GM19043 (cell line): Measurements from ENCODE around the gene GCK.

Experiments used
- ATAC-seq: cut with Tn5 transposase; IDR thresholded peaks from one replicate; pipeline ENCODE4 v1.9.1; 2021; ENCODE audit warnings: low read depth; ENCODE audit not compliant: unreplicated experiment

The GCK gene

DNA sequence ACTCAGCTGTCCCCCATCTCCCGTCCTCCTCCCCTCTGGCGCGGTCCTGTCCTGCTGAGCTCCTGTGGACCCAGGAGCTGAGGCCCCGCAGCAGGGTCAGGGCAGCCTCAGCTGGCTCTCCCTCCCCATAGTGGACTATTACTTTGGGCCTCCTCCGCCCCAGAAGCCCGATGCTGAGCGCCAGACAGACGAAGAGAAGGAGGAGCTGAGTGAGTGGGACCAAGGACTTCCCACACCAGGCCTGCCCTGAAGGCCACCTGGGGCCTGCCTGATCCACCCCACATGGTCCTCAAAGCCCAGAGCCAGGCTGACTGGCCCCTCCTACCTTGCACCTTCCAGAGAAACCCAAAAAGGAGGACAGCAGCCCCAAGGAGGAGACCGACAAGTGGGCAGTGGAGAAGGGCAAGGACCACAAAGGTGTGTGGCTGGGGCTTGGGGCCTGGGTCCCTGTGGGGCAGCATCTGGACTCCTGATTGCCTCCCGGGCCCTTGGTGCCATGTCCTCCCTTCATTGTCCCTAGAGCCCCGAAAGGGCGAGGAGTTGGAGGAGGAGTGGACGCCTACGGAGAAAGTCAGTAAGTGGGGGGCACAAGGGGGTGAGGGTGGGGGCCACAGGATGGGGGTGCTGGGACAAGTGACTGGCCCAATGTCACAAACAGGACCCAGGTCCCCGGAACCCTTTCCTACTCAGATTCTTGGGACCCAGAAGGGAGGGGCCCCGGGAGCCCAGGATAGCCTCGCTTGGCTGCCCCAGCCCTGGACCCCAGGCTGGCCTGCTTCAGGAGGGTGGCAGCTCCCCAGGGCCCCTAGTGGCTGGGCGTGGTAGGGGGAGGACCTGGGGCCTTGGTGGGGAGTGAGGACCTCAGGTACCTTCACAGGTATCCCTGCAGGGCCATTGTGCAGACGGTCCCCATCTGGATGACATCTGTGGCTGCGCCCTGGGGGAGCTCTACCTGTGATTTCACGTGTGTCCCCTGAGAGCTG lies 80.2 kb downstream of the GCK start:
- ATAC-seq = no peak

DNA sequence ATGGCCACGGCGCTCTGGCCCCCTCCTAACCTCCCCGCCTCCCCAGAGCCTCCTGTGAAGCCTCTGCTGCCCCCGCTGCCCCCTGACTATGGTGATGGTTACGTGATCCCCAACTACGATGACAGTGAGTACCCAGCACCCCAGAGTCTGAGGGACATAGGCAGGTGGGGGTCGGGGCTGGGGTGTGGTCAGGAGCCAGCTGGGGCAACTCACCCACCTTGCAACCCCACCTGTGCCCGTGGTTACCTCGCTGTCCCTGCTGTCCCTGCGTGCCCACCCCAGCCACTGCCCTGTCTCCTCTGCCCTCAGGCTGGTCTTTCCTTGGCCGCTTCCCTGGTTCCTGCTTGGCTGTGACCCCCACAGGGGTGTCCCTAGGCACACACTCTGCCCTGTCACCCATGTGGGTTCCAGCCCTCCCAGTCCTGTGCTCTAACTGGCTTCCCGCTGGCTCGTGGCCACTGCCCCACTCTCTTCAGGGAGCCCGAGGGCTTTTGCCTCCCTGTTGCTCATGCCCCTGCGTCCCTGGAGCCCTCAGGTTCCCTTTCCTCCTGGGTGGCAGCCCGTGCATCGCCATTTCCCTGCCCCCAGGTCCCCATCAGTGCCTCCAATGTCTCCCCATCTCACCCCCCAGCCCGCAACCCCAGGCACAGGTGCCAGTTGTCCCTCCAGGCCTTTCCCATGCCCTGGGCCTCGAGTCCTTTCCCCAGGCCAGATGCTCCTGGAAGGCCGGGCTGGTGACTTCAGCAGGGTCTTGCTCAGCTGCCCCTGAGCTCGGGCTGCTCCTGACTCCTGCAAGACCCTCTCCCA lies 81.1 kb downstream of the GCK start:
- ATAC-seq = no peak

DNA sequence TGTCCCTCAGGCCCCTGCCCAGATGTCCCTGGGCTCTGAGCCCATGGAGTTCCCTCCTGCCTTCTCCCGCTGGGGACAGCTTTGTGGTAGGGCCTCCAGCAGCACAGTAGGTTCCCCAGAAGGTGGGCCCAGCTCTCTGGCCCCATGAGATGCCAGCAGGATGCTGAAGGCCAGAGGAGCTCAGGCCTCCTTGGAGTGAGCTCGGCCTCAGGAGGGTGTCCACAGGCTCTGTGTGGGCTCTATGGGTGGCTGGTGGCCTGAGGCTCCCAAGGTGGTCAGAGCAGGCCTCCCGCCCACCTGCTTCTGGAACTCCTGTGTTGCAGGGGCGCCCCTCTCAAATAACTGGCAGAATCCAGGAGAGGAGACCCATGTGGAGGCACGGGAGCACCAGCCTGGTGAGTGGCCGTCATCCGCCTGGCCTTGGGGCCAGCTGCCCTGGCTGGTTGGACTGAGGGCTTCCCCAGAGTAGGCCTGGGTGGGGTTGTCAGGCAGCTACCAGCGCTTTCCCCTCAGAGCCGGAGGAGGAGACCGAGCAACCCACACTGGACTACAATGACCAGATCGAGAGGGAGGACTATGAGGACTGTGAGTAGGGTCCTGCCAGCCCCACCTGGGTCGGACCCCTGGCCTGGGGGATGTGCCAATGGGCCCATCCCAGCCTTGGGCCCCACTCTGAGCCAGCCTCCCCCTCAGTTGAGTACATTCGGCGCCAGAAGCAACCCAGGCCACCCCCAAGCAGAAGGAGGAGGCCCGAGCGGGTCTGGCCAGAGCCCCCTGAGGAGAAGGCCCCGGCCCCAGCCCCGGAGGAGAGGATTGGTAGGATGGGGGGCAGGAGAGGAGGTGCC lies 81.9 kb downstream of the GCK start:
- no peak for ATAC-seq

DNA sequence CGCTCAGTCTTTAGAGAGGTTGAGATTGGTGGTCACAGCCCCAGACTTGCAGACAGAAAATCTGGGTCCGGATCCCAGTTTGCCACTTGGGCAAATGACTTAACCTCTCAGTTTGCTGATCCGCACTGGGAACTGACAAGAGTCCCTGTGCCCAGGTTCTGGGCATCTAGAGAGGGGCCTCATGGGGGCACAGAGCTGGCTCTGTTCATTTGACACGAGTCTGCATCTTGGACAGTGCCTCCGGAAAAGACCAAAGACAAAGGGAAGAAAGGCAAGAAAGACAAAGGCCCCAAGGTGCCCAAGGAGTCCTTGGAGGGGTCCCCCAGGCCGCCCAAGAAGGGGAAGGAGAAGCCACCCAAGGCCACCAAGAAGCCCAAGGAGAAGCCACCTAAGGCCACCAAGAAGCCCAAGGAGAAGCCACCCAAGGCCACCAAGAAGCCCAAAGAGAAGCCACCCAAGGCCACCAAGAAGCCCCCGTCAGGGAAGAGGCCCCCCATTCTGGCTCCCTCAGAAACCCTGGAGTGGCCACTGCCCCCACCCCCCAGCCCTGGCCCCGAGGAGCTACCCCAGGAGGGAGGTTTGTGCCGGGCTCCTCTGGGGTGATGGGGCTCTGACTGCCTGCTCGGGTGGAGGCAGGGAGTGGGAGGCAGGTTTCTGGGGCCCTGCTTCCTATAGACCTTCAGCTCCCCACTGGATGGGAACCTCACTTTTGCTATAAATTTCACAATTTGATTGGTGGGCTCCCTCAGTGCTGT lies 82.8 kb downstream of the GCK start:
- ATAC-seq = no peak

DNA sequence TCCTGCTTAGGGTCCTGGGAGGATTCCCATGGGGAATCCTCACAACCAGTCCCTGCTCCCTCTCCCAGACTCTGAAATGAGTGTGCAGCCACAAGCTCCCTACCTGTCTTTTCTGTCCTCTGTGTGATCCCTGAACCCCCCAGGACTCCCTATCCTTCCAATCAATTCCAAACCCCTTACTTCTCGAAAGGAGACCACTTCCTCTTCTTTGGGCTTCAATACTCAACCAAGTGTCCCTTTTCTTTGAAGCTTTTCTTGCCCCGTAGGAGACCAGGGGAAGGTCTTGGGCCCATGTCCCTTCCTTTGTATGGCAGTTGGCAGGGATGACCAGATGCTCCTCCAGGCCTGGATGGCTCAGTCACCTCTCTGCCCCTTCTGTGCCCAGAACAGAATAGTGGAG lies 83.4 kb downstream of the GCK start:
- ATAC-seq = no peak

DNA sequence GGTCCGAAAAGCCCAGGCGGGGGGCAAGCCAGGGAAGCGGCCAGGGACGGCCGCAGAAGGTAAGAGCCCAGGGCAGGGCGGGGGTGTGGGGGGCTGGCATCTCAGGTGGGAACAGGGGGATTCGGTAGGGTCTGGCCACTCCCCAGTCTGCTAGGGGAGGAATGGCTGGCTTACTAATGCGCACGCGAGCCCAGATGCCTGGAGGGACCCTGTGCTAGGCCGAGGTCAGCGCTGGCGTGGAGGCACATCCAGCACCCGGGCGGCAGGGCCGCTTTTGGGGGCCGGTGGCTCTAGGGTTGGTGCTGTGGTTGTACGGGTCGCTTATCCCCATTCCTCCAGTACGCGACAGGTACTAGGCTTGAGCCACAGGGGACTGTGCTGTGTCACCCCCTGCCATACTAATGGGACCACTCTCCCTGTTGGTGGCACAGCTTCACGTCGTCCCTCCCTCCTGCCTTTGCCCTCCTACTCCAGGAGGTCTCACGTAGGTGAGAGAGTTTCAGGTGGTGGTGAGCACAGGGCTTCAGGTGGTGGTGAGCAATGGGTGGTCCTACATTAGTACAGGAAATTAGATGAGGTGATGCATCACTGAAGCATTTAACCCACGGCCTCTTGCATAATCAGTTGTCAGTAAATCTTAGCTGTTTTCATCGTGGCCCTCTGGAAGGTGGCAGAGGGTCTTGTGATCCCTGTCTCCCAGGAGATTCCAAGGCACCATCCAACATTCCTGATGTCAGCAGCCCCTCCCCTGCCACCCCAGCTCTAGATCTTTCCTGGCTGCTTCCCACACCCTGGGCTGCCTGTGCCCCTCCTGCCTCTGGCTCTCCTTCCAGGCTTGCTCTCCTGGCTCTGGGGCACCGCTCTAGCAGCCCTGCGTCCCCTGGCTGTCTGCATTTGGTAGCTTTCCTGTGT lies 84.1 kb downstream of the GCK start:
- no peak for ATAC-seq

DNA sequence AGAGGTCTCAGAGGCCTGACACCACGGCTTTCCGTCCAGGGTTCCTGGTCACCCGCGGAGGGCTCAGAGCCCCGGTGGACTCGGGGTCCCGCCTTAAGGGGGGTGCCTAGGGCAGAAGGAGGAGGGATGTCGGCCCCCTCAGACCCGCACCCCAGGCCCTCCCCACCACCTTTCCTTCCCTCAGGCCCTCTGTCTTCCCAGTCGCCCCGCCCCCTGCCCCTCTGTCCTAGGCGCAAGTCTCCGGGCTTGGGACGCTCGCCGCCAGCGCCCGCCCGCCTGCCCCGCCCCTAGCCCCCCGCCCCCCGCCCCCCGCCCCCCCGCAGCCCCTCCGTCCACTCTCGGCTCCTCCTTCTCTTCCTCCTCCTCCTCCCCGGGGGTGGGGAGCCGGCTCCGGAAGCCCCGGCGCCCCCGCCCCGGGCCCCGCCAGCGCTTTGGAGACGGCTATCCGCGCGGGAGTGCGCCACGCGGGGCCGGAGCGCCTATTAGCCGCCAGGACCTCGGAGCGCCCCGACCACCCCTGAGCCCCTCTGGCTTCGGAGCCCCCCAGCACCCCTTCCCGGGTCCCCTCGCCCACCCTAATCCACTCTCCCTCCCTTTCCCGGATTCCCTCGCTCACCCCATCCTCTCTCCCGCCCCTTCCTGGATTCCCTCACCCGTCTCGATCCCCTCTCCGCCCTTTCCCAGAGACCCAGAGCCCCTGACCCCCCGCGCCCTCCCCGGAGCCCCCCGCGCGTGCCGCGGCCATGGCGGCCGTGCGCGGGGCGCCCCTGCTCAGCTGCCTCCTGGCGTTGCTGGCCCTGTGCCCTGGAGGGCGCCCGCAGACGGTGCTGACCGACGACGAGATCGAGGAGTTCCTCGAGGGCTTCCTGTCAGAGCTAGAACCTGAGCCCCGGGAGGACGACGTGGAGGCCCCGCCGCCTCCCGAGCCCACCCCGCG lies 85.0 kb downstream of the GCK start, which contains the start of gene AEBP1:
AEBP1 (plus strand) TSS at position 423 of the 937 bp plus-strand sequence; CDS start at position 744, 321 bp downstream.
- ATAC-seq = no peak

DNA sequence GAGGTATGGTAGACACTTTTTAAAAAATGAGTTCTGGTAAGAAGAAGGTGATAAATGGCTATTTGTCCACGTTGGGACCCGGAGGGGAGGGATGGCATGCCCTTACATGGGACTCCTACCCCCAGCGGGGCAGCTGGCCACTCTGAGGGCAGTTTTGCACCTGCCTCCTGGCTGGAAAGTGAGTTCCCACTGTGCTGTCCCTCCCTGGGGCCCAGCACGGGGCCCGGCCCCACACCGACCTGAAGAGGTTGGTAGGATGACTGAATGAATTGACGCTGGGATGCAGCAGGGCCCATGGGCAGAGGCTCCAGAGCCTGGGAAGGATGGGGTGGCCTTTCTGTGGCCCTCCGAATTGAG lies 85.7 kb downstream of the GCK start:
- no peak for ATAC-seq

DNA sequence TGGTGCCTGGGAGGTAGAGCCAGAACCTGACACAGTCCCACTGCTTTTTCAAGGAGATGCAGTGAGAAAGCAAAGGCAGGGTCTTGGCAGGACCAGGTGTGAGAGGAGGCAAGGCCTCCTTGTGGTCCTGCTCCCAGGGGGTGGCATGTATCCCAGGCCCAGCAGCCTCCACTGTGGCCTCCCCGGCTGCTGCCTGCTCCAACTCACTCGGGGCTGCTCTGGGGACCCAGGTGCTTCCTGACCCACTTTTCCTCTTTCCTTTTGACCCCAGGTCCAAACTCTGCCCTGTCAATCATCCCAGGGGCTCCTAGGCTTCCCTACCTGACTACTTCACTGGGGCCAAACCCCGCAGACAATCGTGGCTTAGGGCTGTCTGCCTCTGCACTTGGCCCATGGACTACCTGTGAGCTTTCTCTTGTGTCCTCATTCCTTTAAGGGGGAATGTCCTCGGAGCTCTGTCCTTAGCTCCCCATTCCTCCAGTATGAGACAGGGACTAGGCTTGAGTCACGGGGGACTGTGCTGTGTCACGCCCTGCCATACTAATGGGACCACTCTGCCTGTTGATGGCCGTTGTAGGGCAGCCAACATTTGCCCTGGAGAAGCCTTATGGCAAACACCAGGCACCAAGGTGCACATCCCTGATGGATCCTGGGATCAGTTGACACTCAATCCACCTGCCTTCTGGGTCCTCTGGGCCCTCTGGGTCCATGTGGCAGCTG lies 86.2 kb downstream of the GCK start:
- ATAC-seq = no peak

DNA sequence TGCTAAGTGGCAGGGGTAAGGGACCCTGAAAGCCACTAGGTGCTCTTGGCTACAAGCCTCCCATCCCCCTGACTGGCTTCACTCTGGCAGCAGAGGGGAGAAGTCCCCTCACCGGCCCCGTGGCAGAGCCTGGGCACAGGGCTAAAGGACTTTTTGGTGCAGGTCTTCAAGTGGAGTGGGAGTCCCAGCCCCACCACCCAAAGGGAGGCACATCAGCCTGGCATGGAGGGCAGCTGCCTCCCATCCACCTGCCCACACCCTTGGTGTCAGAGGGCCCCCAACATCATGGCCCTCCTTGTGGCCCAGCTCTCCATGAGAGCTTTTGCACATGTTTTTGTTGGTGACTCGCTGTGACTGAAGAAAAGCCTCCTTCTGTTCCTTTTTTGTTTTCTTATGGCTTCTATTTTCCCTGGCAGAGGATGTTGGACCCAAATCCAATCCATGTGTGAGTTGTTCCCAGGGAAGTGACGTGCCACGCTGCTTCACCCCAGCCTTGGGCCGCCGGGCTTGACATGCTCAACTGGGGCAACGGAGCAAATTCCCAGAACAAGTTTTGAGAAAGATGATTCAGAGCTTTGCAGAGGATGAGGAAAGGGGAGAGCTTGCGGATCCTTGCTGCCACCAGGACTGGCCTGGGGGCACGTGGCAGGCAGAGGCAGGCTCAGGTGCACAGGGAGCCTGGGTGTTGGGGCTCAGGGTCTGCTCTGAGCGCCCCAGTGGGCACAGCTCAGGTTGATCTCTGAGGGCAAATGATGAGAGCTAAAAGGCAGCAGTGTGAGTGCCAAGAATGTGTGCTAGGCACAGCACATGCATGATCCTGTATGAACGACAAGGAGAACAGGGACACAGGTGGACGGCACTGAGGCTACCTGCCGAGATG lies 87.0 kb downstream of the GCK start:
- no peak for ATAC-seq

DNA sequence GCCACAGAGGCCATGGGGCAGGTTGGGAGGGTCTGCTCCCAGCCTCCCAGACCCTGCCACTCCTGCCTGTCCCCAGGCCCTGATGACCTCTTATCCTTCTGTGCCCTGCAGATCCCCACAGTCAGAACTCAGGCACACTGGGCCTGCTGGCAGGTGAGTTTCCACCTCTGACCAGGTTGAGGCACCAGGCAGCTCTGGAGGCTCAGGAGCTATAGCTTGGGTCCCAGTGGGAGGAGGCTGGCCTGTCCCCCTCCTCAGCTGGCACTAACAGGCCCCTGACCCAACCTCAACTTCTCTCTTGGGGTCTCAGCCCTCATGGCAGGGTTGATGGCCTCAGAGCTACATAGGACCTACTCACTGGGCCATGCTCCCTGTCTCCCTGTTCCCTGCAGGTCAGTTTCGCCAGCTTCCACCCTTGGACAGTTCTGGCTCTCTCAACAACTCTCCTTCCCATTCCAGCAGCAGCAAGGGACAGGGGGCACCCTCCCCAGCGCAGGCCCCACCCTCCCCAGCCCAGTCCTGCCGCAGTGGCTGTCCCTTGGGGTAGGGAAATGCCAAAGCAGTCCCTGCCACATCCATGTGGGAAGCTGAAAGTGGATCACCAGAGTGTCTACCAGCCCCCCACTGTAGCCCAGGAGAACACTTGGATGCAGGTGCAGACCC lies 87.8 kb downstream of the GCK start:
- no peak for ATAC-seq

DNA sequence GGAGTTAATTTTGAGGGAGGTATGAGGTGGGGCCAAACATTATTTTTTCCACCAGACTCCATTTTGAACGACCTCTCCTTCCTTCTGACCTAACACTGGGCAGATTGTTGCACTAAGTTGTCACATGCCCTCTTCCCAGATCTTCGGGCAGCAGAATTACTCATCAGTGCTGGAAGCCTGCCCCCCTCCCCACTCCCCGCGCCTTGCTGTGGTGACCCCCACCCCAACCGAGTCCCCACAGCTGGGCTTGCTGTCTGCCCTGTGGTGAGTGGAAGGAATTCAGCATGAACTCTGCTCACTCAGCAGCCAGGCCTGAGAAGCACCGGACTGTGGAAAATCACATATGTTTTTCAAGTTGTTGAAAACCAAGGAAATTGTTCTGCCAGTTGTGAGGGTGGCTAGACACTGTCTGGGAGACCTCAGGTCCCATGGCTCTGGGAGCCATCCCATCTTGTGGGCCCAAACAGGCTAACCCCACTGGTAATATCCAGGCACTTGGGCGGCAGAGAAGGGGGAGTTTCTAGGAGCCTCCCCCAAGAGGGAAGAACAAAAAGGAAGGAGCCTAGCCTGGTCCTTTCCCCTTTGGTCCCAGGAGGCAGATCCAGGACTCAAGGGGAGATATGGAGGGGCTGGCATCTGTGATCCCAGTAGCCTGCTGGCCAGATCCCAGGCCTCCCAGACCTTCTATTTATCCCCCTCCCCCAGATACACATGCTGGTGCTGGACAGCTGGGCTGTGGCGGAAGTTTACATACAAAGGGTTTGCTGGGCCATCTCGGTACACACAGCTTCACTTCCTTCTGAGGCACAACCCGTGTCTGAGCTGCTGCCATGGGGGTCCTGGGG lies 88.6 kb downstream of the GCK start:
- no peak for ATAC-seq

DNA sequence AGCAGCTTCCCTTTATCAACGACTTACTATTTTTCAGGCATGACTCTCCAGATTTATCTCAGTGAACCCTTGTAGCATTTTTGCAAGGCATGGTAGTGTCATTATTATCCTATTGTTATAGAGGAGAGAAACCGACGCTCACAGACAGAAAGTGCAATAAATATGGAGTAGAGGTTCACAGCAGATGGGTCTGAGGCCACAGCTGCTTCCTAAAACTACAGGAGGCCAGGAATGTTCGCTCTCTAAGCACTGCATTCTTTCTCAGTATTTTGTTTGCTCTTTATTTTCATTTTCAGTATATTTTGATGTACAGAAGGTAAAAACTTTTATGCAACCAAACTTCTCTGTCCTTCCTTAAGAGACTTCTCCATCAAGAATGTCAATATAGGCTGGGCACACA lies 89.6 kb downstream of the GCK start:
- ATAC-seq = no peak

DNA sequence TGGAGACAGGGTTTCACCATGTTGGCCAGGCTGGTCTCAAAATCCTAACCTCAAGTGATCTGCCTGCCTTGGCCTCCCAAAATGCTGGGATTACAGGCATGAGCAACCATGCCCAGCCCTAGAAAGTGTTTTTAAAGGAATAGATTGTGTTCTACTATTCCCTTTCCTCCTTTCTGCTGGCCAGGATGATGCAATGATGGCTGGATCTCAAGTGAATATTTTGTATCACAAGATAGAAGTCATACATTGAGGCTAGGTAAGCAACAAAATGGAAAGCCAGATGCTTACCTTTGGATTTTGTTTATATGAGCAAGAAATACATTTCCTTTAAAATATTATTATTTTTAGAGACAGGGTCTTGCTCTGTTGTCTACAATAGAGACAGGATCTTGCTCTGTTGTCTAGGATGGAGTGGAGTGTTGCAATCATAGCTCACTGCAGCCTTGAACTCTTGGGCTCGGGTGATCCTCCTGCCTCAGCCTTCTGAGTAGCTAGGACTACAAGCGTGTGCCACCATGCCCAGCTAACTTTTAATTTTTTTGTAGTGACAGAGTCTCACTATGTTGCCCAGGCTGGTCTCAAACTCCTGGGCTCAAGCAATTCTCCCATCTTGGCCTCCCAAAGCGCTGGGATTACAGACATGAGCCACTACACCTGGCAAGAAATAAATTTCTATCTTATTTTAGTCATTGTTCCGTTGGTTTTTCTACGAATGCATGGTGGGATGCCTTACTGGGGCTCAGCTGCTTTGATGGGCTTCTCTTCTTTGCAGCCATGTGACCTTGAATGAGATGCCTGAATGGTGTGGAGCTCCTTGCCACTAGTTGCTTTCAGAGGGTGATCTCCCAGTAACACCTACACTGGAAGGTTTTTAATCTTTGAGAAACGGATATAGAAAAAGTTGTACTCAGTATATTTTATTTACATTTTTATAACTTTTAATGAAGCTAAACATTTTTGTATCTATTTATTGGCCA lies 90.9 kb downstream of the GCK start:
- no peak for ATAC-seq
